Neural cell (in vitro differentiated cells): ENCODE results near the gene HECW1.

Experiments
- CTCF ChIP-seq: fragments of 450-650 bp; IDR thresholded peaks from 2 replicates; pipeline ENCODE4 v1.5.1; 2014; ENCODE audit warnings: antibody characterized with exemption, mild to moderate bottlenecking, moderate library complexity; ENCODE audit not compliant: poor library complexity, severe bottlenecking
- EP300 ChIP-seq: fragments of 450-650 bp; conservative IDR thresholded peaks from 2 replicates; pipeline ENCODE4 v1.6.1; 2014; ENCODE audit warnings: antibody characterized with exemption, mild to moderate bottlenecking, moderate library complexity; ENCODE audit not compliant: poor library complexity, severe bottlenecking
- EZH2 ChIP-seq: fragments of 200-600, 300-800 bp; shearing (Covaris generic), sonication (generic); IDR thresholded peaks from 2 replicates; pipeline ENCODE4 v1.6.1; 2014; ENCODE audit warnings: antibody characterized with exemption, low read length, borderline replicate concordance, mild to moderate bottlenecking; ENCODE audit not compliant: insufficient read depth, poor library complexity, severe bottlenecking
- MXI1 ChIP-seq: fragments of 450-650 bp; conservative IDR thresholded peaks from 2 replicates; pipeline ENCODE4 v1.6.1; 2014; ENCODE audit warnings: antibody characterized with exemption, mild to moderate bottlenecking; ENCODE audit not compliant: poor library complexity, severe bottlenecking
- POLR2AphosphoS5 ChIP-seq: IDR thresholded peaks from 2 replicates; pipeline ENCODE4 v1.6.1; 2012
- RAD21 ChIP-seq: fragments of 450-650 bp; conservative IDR thresholded peaks from 2 replicates; pipeline ENCODE4 v1.6.1; 2014; ENCODE audit warnings: antibody characterized with exemption, mild to moderate bottlenecking, moderate library complexity
- REST ChIP-seq: IDR thresholded peaks from 2 replicates; pipeline ENCODE4 v1.6.1; 2012; ENCODE audit warnings: borderline replicate concordance
- SMC3 ChIP-seq: fragments of 450-650 bp; conservative IDR thresholded peaks from 2 replicates; pipeline ENCODE4 v1.6.1; 2014; ENCODE audit warnings: antibody characterized with exemption, mild to moderate bottlenecking, moderate library complexity; ENCODE audit not compliant: poor library complexity
- TAF1 ChIP-seq: IDR thresholded peaks from 2 replicates; pipeline ENCODE4 v1.6.1; 2012; ENCODE audit warnings: low read depth

- TF ChIP-seq CTCF (no peak), RAD21 (no peak), EZH2 (no peak), POLR2AphosphoS5 (no peak), SMC3 (no peak), TAF1 (no peak), REST (no peak), MXI1 (no peak), EP300 (no peak)
Measured at GRCh38 chr7:43431020-43431595, 318.7 kb downstream of the HECW1 start.
